ENCODE results near the gene TDRD9.

TDRD9 gene

DNA sequence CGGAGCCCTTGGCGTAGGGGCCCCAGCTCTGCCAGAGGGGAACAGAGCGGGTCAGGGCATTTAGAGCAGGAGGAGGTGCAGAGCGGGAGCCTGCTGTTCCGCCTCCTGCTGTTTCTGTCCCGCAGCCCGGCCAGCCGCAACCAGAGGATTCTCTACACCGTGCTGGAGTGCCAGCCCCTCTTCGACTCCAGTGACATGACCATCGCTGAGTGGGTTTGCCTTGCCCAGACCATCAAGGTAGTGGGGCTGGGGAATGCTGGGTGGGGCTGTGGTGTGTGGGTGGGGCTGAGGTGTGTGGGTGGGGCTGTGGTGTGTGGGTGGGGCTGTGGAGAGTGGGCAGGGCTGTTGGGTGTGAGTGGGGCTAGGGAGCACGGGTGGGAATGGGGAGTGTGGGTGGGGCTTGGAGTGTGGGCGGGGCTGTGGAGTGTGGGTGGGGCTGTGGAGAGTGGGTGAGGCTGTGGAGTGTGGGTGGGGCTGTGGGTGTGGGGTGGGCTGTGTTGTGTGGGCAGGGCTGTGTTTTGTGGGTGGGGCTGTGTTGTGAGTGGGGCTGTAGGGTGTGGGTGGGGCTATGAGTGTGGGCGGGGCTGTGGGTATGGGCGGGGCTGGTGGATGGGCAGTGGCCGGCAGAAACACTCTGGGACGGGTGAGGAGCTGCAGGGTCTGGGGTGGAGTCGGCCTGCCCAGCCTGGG is 165.3 kb downstream of the TDRD9 start:
- DNase-seq, result no peak

GRCh38 chr14:104094056-104094708 is 165.9 kb downstream of the TDRD9 start:
- DNase-seq, result no peak

DNA sequence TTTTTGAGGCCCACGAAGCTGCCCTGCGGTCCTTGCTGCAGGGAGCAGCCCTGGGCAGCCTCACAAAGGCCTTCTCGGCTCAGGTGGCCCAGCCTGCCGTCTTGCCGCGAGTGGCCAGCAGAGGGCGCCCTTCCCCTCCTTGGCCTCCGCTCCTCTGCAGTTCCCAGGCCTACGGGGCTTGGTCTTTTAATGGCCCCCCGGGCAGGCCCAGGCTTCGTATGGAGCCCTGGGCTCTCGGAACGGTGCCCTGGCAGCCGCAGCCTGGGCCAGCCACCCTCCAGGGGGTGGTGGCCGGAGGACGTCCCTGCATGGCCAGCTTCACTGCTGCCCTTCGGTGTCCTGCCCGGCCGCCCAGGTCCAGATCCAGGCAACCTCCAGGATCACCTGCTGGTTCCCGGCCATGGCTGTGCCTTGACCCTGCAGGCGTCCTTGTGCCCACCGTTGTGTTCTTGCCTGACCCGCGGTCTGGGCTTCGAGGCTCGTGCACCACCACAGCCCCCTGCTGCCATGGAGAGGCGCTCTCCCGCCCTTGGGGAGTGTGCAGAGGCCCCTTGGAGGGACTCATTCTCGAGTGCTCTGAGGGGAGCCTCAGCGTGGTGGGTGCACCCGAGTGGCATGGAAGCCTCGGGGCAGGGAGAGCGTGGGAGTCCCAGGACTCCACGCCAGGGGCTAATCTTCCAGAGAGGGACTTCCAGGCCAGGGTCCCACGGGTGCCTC is 166.6 kb downstream of the TDRD9 start:
- no peak for DNase-seq

DNA sequence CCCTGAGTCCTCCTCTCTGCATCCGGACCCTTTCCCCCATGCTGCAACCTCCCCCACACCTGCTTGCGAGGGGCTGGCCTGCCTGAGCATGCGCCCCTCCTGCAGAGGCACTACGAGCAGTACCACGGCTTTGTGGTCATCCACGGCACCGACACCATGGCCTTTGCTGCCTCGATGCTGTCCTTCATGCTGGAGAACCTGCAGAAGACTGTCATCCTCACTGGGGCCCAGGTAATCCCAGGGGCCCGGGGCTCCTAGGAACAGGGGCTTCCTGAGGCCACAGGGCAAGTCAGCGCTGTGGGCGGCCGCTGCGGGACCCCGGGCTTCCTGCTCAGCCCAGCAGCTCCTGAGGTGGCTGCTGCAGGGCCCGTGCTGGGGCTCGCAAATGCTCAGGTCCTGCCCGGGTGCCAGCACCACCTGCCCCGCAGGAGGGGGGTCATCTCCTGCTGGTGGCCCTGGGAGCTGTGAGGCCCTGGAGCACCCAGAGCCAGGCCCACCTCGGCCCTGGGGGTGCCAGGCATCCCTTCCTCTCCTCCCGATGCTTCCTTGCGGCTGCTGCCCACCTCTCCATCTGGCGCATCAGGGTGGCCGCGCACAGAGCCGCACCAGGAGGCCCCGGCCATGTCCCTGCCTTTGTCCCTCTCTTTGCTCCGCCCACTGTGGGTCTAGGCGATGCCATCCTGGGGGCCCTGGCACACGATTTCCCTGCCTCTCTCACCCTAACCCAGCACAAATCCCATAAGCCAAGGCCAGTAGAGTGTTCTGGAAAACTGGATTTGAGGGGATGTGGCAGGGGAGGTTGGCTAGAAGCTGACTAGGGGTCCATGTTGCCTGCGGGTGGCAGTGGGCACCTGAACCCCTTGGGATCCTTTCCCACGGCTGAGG is 167.4 kb downstream of the TDRD9 start:
- no peak for DNase-seq

DNA sequence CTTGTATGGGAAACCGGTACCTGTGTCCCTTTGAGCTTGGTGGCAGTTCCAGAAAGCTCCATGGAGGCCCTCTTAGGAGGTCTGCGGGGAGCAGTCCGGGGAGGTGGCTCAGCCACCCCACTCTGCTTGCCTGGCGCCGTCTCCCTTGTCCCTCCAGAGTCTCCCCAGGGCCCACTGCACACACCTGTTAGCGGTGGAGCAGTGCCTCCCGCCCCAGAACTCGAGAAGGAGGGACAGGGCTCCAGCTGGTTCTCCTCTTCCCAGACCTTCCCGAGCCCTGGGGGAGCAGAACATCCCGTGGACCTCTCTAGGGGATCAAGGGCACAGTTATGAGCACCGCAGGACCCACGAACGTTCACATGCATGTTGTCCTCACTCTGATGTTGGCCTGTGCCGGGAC is 168.1 kb downstream of the TDRD9 start:
- no peak for DNase-seq

GRCh38 chr14:104096751-104097700 is 168.8 kb downstream of the TDRD9 start:
- DNase-seq, result no peak

DNA sequence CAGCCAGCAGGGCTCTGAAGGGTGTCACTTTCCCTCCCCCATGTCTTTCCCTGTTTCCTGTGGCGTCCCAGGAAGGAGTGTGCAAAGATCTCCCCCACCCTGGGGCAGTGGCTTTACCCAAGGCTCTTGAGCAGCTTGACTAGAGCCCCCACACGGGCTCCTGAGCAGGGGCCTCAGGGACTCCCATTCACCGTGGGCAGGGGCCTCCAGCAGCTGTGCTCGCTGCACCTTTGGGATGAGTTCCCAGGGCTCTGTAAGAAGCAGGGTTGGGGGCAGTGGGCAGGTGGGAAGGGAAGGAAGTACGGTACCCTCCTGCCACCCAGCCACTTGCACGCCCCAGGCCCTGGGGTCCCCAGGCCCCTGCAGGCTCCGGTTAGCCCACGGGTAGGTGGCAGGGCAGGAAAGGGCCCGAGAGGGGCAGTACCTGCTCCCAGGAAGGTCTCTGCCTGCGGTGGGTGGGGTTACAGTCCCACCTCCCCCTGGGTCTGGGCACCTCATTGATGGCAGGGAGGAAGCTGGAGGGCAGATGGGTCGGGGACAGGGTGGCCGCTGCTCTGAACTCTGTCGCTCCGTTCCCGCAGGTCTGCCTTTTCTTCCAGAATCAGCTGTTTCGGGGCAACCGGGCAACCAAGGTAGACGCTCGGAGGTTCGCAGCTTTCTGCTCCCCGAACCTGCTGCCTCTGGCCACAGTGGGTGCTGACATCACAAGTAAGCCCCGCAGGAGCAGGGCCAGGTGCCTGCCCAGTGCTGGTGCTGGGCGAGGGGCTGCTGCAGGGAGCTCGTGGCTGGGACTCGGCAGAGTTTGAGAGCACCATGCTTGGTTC is 170.2 kb downstream of the TDRD9 start:
- DNase-seq, result no peak

GRCh38 chr14:104099096-104100041 is 171.1 kb downstream of the TDRD9 start:
- DNase-seq, result no peak

GRCh38 chr14:104100171-104101085 is 172.2 kb downstream of the TDRD9 start:
- DNase-seq, result no peak

- DNase-seq, result no peak
Measured at GRCh38 chr14:104101086-104101621, 172.9 kb downstream of the TDRD9 start.

GRCh38 chr14:104101651-104102281 is 173.5 kb downstream of the TDRD9 start:
- DNase-seq, result no peak
